ENCODE results near the gene EXOC2. TPM values are rescaled to one million over a fixed set of nuclear protein-coding genes. Genes with fewer than 3 reads are reported as not detected.

EXOC2 gene
- total RNA-seq, 1 donor from 2014 or later: 22.6 TPM

GRCh38 chr6:722077-722524, 29.2 kb upstream of the EXOC2 start:
- H3K9me3 Mint-ChIP-seq: no peaks in the 10 kb centered on the region
- no peak overlapping the region for H3K27ac Mint-ChIP-seq (ENCODE audit: unreplicated experiment)
- no peaks in the 10 kb centered on the region for H3K36me3 Mint-ChIP-seq (ENCODE audit: low read depth)
- peak; percentile 78 for DNase-seq (ENCODE audit: low read depth, low spot score)
- no peaks in the 10 kb centered on the region for H3K4me1 Mint-ChIP-seq
- no peak overlapping the region for H3K4me3 Mint-ChIP-seq
- TF ChIP-seq CTCF (conservative IDR thresholded peaks at IDR 0.05): peak; percentile 96
- H3K27me3 Mint-ChIP-seq (ENCODE audit: low read depth): peaks cover 33% of the 10 kb centered on the region

GRCh38 chr6:718345-718744, 25.4 kb upstream of the EXOC2 start:
- Mint-ChIP-seq H3K36me3 (ENCODE audit: low read depth) (no peaks in the 10 kb centered on the region), H3K27me3 (ENCODE audit: low read depth) (peaks cover 30% of the 10 kb centered on the region), H3K9me3 (no peaks in the 10 kb centered on the region), H3K27ac (ENCODE audit: unreplicated experiment) (no peak overlapping the region), H3K4me1 (no peaks in the 10 kb centered on the region), H3K4me3 (no peak overlapping the region)
- DNase-seq (ENCODE audit: low read depth, low spot score): no peak
- no peak for TF ChIP-seq CTCF (conservative IDR thresholded peaks at IDR 0.05)

GRCh38 chr6:717135-717534, 24.2 kb upstream of the EXOC2 start:
- no peak for TF ChIP-seq CTCF (conservative IDR thresholded peaks at IDR 0.05)
- DNase-seq (ENCODE audit: low read depth, low spot score): no peak
- Mint-ChIP-seq H3K9me3 (no peaks in the 10 kb centered on the region), H3K4me1 (no peaks in the 10 kb centered on the region), H3K27me3 (ENCODE audit: low read depth) (peaks cover 32% of the 10 kb centered on the region), H3K27ac (ENCODE audit: unreplicated experiment) (no peak overlapping the region), H3K4me3 (no peak overlapping the region), H3K36me3 (ENCODE audit: low read depth) (no peaks in the 10 kb centered on the region)

GRCh38 chr6:715709-716491, 23.0 kb upstream of the EXOC2 start:
- H3K4me1 Mint-ChIP-seq: peaks cover 8% of the 10 kb centered on the region
- no peak overlapping the region for H3K4me3 Mint-ChIP-seq
- no peaks in the 10 kb centered on the region for H3K36me3 Mint-ChIP-seq (ENCODE audit: low read depth)
- TF ChIP-seq CTCF (conservative IDR thresholded peaks at IDR 0.05): no peak
- no peaks in the 10 kb centered on the region for H3K9me3 Mint-ChIP-seq
- H3K27ac Mint-ChIP-seq (ENCODE audit: unreplicated experiment): no peak overlapping the region
- DNase-seq (ENCODE audit: low read depth, low spot score): no peak
- H3K27me3 Mint-ChIP-seq (ENCODE audit: low read depth): peaks cover 36% of the 10 kb centered on the region

GRCh38 chr6:714100-714499, 21.2 kb upstream of the EXOC2 start:
- H3K4me3 Mint-ChIP-seq: no peak overlapping the region
- H3K27ac Mint-ChIP-seq (ENCODE audit: unreplicated experiment): no peak overlapping the region
- H3K36me3 Mint-ChIP-seq (ENCODE audit: low read depth): no peaks in the 10 kb centered on the region
- DNase-seq (ENCODE audit: low read depth, low spot score): no peak
- no peak for TF ChIP-seq CTCF (conservative IDR thresholded peaks at IDR 0.05)
- peaks cover 13% of the 10 kb centered on the region for H3K4me1 Mint-ChIP-seq
- no peaks in the 10 kb centered on the region for H3K9me3 Mint-ChIP-seq
- H3K27me3 Mint-ChIP-seq (ENCODE audit: low read depth): peaks cover 44% of the 10 kb centered on the region

Data from neural crest cell (in vitro differentiated cells).